NCI-H748 (cell line): ENCODE results near the gene FOXD2.

Experiments used
- DNase-seq: peaks from one replicate; lab custom pipeline; 2025; ENCODE audit not compliant: unreplicated experiment; lab: John Stamatoyannopoulos, UW

The FOXD2 gene

GRCh38 chr1:47437447-47438164, at the start of gene FOXD2:
FOXD2 (plus strand) TSS chr1:47438044; CDS start chr1:47438136, 92 bp downstream.
- peak; percentile 90 for DNase-seq

- DNase-seq = peak; percentile 64
Observed at GRCh38 chr1:47388891-47389238, 49.0 kb upstream of the FOXD2 start.

GRCh38 chr1:47389731-47390130, 48.1 kb upstream of the FOXD2 start:
- DNase-seq = no peak

- DNase-seq = no peak
Observed at GRCh38 chr1:47390843-47391242, 47.0 kb upstream of the FOXD2 start.

- DNase-seq = no peak
Observed at GRCh38 chr1:47393141-47393540, 44.7 kb upstream of the FOXD2 start.

- DNase-seq = no peak
Observed at GRCh38 chr1:47395433-47395832, 42.4 kb upstream of the FOXD2 start.

GRCh38 chr1:47396671-47397196, 41.1 kb upstream of the FOXD2 start:
- DNase-seq = no peak

- no peak for DNase-seq
Observed at GRCh38 chr1:47399138-47399845, 38.6 kb upstream of the FOXD2 start.

- DNase-seq = no peak
Observed at GRCh38 chr1:47399846-47400155, 38.0 kb upstream of the FOXD2 start.

- DNase-seq = no peak
Observed at GRCh38 chr1:47401761-47402160, 36.1 kb upstream of the FOXD2 start.

GRCh38 chr1:47402591-47402990, 35.3 kb upstream of the FOXD2 start:
- DNase-seq = no peak

GRCh38 chr1:47403321-47403910, 34.4 kb upstream of the FOXD2 start:
- no peak for DNase-seq

- no peak for DNase-seq
Observed at GRCh38 chr1:47405697-47406096, 32.1 kb upstream of the FOXD2 start.

- no peak for DNase-seq
Observed at GRCh38 chr1:47406966-47407365, 30.9 kb upstream of the FOXD2 start.

- no peak for DNase-seq
Observed at GRCh38 chr1:47407481-47407880, 30.4 kb upstream of the FOXD2 start.

GRCh38 chr1:47409311-47410067, 28.4 kb upstream of the FOXD2 start:
- DNase-seq = no peak

GRCh38 chr1:47410068-47410455, 27.8 kb upstream of the FOXD2 start:
- DNase-seq = no peak

GRCh38 chr1:47411436-47411835, 26.4 kb upstream of the FOXD2 start:
- no peak for DNase-seq

GRCh38 chr1:47412437-47412836, 25.4 kb upstream of the FOXD2 start:
- DNase-seq = no peak

- peak; percentile 43 for DNase-seq
Observed at GRCh38 chr1:47415728-47416318, 22.0 kb upstream of the FOXD2 start, which contains the start of gene FOXE3. FOXE3 (plus strand) TSS chr1:47416285; CDS start chr1:47416316, 31 bp downstream.
